H1 (cell line): ENCODE measurements around the gene DCK. TPM values are rescaled to one million over a fixed set of nuclear protein-coding genes. Genes with fewer than 3 reads are reported as not detected.

ENCODE experiments used
- HDAC2 ChIP-seq, 2 experiments: fragments of 300-600 bp in 1 of 2; sonication (generic) in 1 of 2; IDR thresholded peaks; 2 replicates each; pipeline ENCODE4 v1.6.1; 2011 to 2012; ENCODE audit warnings: low read depth in 2 of 2, low read length in 2 of 2, mild to moderate bottlenecking in 2 of 2, moderate library complexity in 2 of 2, borderline replicate concordance in 1 of 2, inconsistent platforms in 1 of 2
- KDM1A ChIP-seq: fragments of 200-600, 300-600 bp; sonication (generic); IDR thresholded peaks from 2 replicates; pipeline ENCODE4 v1.7.1; 2016; ENCODE audit warnings: mild to moderate bottlenecking, low read length, borderline replicate concordance
- KDM4A ChIP-seq: IDR thresholded peaks from one replicate; pipeline ENCODE4 v1.7.1; 2012; ENCODE audit warnings: low read depth, mild to moderate bottlenecking, moderate library complexity, low read length, inconsistent platforms; ENCODE audit not compliant: severe bottlenecking
- TAF7 ChIP-seq: optimal IDR thresholded peaks from 2 replicates; pipeline ENCODE3; 2011; ENCODE audit warnings: low read depth, mild to moderate bottlenecking, inconsistent platforms, low read length, moderate library complexity, borderline replicate concordance
- polyA plus RNA-seq, 7 experiments: library from polyadenylated mRNA; depleted of rRNA in 3 of 7; stranded (reverse) in 5 of 7; unstranded in 2 of 7; fragments of >200 nt in 5 of 7; fragments of 200-250 nt in 2 of 7; gene quantifications; 1 replicate in 5 of 7; 2 replicates in 1 of 7; 4 replicates in 1 of 7; pipeline versions ENCODE4 v1.2.1 to v1.2.3, GENCODE V29; 2011 to 2013; ENCODE audit warnings: missing spikeins in 2 of 7, mixed read lengths in 2 of 7
- total RNA-seq: library from RNA; stranded (reverse); fragmentation: NEBNext Ultra II Directional; extraction: Animal tissue kit (Norgen Biotek cat#: 25700); gene quantifications from 2 replicates; pipeline ENCODE4 v1.2.1, GENCODE V29; 2021
- TF ChIP-seq, protein P1 (sequence below): IDR thresholded peaks from 2 replicates; pipeline ENCODE4 v1.6.1; 2012; ENCODE audit warnings: low read length, inconsistent platforms
- TF ChIP-seq, protein P2 (sequence below): fragments of 300-600 bp; sonication (generic); IDR thresholded peaks from 2 replicates; pipeline ENCODE4 v1.7.1; 2012; ENCODE audit warnings: low read length, moderate library complexity, mild to moderate bottlenecking, inconsistent platforms; ENCODE audit not compliant: insufficient replicate concordance

DCK gene
- total and polyA plus RNA-seq, 2 of the 8 experiments (the other 6 are each of a cell fraction or from before 2014, with no cell fraction given): 4.8 to 18.1 TPM

DNA sequence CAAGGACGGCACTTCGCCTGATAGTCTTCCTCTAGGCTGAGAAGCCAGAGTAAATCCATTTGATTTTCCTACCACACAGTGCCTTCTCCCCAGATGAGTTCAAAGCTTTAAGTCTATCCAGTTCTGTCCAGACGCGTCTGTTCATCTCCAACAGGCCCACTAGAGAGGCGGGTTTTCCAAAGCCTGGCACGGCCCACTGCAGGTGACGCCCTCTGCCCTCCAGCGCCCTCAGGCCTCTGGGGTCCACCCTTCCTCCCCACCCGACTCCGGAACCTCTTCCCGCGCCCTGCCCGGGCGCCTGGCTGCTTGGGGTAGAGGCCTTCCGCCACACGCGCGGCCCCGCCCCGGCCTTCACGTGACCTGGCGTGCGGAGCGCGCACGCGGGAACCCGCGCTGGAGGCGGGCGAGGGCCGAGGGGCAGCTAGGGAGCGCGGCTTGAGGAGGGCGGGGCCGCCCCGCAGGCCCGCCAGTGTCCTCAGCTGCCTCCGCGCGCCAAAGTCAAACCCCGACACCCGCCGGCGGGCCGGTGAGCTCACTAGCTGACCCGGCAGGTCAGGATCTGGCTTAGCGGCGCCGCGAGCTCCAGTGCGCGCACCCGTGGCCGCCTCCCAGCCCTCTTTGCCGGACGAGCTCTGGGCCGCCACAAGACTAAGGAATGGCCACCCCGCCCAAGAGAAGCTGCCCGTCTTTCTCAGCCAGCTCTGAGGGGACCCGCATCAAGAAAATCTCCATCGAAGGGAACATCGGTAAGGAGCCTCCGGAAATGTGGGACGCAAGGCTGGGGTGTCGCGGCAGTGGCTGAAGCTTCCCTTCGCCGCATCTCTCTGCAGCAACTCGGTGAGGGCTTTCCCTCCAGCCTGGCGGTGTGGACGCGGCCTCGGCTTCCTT lies at the start of gene DCK (continued):
- TF ChIP-seq TAF7: no peak
- TF ChIP-seq KDM4A: peak; percentile 47
- TF ChIP-seq, protein P1, sequence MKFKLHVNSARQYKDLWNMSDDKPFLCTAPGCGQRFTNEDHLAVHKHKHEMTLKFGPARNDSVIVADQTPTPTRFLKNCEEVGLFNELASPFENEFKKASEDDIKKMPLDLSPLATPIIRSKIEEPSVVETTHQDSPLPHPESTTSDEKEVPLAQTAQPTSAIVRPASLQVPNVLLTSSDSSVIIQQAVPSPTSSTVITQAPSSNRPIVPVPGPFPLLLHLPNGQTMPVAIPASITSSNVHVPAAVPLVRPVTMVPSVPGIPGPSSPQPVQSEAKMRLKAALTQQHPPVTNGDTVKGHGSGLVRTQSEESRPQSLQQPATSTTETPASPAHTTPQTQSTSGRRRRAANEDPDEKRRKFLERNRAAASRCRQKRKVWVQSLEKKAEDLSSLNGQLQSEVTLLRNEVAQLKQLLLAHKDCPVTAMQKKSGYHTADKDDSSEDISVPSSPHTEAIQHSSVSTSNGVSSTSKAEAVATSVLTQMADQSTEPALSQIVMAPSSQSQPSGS: peak; percentile 37; the same call in 1 of the 2 replicates
- TF ChIP-seq, protein P2, sequence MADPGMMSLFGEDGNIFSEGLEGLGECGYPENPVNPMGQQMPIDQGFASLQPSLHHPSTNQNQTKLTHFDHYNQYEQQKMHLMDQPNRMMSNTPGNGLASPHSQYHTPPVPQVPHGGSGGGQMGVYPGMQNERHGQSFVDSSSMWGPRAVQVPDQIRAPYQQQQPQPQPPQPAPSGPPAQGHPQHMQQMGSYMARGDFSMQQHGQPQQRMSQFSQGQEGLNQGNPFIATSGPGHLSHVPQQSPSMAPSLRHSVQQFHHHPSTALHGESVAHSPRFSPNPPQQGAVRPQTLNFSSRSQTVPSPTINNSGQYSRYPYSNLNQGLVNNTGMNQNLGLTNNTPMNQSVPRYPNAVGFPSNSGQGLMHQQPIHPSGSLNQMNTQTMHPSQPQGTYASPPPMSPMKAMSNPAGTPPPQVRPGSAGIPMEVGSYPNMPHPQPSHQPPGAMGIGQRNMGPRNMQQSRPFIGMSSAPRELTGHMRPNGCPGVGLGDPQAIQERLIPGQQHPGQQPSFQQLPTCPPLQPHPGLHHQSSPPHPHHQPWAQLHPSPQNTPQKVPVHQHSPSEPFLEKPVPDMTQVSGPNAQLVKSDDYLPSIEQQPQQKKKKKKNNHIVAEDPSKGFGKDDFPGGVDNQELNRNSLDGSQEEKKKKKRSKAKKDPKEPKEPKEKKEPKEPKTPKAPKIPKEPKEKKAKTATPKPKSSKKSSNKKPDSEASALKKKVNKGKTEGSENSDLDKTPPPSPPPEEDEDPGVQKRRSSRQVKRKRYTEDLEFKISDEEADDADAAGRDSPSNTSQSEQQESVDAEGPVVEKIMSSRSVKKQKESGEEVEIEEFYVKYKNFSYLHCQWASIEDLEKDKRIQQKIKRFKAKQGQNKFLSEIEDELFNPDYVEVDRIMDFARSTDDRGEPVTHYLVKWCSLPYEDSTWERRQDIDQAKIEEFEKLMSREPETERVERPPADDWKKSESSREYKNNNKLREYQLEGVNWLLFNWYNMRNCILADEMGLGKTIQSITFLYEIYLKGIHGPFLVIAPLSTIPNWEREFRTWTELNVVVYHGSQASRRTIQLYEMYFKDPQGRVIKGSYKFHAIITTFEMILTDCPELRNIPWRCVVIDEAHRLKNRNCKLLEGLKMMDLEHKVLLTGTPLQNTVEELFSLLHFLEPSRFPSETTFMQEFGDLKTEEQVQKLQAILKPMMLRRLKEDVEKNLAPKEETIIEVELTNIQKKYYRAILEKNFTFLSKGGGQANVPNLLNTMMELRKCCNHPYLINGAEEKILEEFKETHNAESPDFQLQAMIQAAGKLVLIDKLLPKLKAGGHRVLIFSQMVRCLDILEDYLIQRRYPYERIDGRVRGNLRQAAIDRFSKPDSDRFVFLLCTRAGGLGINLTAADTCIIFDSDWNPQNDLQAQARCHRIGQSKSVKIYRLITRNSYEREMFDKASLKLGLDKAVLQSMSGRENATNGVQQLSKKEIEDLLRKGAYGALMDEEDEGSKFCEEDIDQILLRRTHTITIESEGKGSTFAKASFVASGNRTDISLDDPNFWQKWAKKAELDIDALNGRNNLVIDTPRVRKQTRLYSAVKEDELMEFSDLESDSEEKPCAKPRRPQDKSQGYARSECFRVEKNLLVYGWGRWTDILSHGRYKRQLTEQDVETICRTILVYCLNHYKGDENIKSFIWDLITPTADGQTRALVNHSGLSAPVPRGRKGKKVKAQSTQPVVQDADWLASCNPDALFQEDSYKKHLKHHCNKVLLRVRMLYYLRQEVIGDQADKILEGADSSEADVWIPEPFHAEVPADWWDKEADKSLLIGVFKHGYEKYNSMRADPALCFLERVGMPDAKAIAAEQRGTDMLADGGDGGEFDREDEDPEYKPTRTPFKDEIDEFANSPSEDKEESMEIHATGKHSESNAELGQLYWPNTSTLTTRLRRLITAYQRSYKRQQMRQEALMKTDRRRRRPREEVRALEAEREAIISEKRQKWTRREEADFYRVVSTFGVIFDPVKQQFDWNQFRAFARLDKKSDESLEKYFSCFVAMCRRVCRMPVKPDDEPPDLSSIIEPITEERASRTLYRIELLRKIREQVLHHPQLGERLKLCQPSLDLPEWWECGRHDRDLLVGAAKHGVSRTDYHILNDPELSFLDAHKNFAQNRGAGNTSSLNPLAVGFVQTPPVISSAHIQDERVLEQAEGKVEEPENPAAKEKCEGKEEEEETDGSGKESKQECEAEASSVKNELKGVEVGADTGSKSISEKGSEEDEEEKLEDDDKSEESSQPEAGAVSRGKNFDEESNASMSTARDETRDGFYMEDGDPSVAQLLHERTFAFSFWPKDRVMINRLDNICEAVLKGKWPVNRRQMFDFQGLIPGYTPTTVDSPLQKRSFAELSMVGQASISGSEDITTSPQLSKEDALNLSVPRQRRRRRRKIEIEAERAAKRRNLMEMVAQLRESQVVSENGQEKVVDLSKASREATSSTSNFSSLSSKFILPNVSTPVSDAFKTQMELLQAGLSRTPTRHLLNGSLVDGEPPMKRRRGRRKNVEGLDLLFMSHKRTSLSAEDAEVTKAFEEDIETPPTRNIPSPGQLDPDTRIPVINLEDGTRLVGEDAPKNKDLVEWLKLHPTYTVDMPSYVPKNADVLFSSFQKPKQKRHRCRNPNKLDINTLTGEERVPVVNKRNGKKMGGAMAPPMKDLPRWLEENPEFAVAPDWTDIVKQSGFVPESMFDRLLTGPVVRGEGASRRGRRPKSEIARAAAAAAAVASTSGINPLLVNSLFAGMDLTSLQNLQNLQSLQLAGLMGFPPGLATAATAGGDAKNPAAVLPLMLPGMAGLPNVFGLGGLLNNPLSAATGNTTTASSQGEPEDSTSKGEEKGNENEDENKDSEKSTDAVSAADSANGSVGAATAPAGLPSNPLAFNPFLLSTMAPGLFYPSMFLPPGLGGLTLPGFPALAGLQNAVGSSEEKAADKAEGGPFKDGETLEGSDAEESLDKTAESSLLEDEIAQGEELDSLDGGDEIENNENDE: no peak
- no peak for TF ChIP-seq HDAC2 (IDR thresholded peaks at IDR 0.05; ENCODE audit: borderline replicate concordance in 1 of 2, low read depth in 2 of 2, low read length in 2 of 2)
- TF ChIP-seq KDM1A: no peak
